Left colon (tissue), 2 donors: ENCODE data around the gene REXO1. TPM values are rescaled to one million over a fixed set of nuclear protein-coding genes. Genes with fewer than 3 reads are reported as not detected.

Experiments
- ATAC-seq: fragments of 200-7000 bp; cut with Tn5 transposase; one replicate; pipeline ENCODE4 v1.9.1; 2020; ENCODE audit warnings: mild to moderate bottlenecking, moderate library complexity
- DNase-seq, 2 donors: peaks; one replicate each; pipeline ENCODE4 v3.0.0-alpha.2; 2020
- intact Hi-C, 2 donors: fragments of 100-400 bp; cut with DNase I in 1 of 2; cut with micrococcal nuclease in 1 of 2; formaldehyde crosslinking; loops; one replicate each; pipeline versions ENCODE4 v1.11.2 to v1.14.0; 2022; cut with DNase I, micrococcal nuclease
- total RNA-seq, 2 donors: library from RNA; stranded (reverse); fragmentation: NEBNext Ultra II Directional; extraction: Animal tissue kit (Norgen Biotek cat#: 25700); gene quantifications; one replicate each; pipeline ENCODE4 v1.2.1, GENCODE V29; 2021
- donor health status: DM: no; HTN: no; CAD: no.
- donor health status: DM: yes; HTN: yes; CAD: no.

Gene REXO1
- total RNA-seq, 2 donors from 2014 or later: 41.9 to 43.0 TPM

DNA sequence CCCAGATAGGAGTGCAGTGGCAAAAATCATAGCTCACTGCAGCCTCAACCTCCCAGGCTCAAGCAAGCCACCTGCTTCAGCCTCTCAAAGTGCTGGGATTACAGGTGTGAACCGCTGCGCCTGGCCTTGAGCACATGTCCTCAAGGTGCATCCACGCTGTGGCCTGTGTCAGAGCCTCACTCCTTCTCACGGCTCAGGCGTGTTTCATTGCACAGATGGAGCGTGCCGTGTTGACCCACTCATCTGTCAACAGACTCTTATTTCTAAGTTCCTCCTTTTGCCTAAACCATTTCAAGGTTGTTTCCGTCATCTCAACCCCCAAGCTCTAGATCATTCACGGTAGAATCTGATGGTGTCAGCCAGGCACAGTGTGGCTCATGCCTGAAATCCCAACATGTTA lies 64.4 kb downstream of the REXO1 start:
- intact Hi-C loops: no loop called here
- ATAC-seq: no peak
- DNase-seq: no peak

DNA sequence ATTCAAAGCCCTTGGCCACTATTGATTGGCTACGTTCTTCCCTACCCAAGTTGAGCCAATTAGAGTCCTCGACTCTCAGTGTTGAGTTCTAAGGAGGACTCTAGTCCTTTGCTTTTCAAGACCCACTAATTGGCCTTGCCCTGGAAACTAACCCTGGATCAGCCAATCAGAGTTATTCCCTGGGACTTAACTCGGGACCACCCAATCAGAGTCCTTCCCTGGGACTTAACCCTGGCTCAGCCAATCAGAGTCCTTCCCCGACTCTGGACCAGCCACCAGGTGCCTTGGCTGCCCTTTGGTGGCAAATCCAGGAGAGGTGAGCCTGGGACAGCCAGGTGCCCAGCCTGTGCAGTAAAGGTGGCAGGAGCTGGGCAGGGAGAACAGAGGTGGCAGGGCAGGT lies 64.9 kb downstream of the REXO1 start:
- DNase-seq (no peak), ATAC-seq (no peak)
- intact Hi-C loops: no loop called here

GRCh38 chr19:1782521-1782920 lies 65.8 kb downstream of the REXO1 start:
- ATAC-seq (no peak), DNase-seq (no peak)
- intact Hi-C loops: no loop called here

- ATAC-seq: no peak
- intact Hi-C loops: no loop called here
- no peak for DNase-seq
These were observed 67.9 kb downstream of the REXO1 start for GRCh38 chr19:1780272-1780958.

GRCh38 chr19:1779574-1779973 lies 68.7 kb downstream of the REXO1 start:
- intact Hi-C loops: no loop called here
- DNase-seq: no peak
- no peak for ATAC-seq

DNA sequence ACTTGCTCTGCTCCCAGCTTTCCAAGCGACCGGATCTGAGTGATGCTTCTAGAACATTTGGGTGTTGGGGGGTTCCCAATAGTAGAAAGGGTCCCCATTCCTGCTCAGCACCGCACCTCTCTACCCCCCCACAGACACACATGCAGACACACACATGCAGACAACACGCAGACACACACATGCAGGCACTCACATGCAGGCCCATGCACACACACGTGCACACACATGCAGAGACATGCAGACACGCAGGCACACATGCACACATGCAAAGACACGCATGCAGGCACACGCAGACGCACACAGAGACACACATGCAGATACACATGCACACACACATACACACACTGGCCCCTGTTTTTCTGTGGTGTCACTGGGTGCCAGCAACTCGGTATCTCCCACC lies 71.1 kb downstream of the REXO1 start:
- no peak for ATAC-seq
- DNase-seq: no peak
- intact Hi-C loops: no loop called here

- DNase-seq (no peak), ATAC-seq (no peak)
- intact Hi-C loops: no loop called here
These were observed 71.6 kb downstream of the REXO1 start for GRCh38 chr19:1776606-1777147.

DNA sequence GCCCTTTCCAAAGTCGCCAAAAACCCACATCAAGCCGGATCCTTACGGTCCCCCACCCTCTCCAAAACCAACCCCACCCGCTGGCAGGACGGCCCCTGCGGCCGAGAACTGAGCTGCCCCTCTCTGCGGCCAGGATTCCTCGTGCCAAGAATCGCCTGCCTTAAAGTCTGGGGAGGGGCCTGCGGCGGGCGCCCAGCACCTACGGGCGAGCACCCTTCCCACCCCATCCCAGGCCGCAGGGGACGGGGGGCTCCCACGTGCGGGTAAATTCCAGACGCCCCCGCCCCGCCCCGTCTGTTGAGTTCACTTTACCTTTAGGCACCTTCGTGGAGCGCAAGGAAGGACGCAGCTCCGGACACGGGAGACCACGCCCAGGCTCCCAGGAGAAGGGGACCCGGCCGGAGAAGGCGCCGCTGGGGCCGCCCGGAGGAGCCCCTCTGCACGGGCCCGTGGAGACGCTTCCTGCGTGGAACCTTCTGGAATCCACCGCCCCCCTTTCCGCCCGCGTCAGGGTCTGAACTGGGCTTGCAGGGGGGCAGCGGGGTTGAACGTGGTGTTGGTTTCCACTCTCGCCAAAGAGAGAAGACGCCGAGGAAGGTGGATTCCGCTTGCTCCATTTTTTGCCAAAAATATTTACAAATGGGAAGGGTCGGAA lies 72.2 kb downstream of the REXO1 start:
- DNase-seq (no peak), ATAC-seq (no peak)
- intact Hi-C loops: no loop called here

DNA sequence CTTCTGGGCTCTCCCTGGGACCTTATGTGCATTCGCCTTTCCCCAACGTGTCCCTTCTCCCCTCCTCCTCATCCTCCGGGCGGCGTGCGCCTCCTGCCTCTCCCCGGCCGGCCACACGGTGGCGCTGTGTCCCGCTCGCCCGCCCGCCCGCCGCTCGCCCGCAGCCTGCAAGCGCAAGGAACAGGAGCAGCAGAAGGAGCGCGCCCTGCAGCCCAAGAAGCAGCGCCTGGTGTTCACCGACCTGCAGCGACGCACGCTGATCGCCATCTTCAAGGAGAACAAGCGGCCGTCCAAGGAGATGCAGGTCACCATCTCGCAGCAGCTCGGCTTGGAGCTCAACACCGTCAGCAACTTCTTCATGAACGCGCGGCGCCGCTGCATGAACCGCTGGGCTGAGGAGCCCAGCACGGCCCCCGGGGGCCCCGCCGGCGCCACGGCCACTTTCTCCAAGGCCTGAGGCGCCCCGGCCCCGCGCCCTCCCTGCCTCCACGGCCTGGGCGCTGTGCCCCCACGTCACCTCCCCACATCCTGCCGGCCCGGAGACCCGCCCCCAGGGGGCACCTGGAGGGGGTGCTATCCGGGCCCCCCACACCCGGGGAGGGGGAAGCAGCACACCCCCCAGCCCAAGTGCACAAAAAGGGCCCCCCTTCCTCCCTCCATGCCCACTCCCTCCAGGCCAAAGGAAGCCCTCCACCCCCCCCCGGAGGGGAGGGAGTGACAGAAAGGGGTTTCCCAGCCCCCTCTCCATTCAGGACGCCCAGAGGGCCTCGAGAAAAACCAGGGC lies 73.1 kb downstream of the REXO1 start:
- ATAC-seq: no peak

DNA sequence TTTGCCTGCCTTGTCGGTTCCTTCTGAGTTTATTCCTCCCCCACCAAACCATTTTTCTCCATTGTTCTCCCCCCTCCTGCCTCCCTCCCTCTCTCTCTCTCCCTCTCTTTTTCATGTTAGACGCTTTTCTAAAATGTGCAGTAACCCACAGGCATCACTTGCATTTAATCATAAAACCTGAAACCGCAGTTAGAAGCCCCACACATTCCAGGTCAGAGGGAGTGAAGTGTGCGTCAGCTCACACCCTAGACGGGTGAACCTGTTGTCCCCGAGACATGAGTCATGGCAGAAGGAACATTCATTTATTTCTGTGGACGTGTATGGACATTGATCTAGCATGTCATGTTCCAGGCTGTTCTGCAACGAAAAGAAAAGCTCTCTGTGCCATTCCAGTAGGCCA lies 75.1 kb downstream of the REXO1 start:
- ATAC-seq (peak; percentile 31), DNase-seq (no peak)
- intact Hi-C loops: no loop called here

More for the DNA sequence above, 73.1 kb downstream of the REXO1 start:
- no peak for DNase-seq
- intact Hi-C loops: no loop called here

GRCh38 chr19:1770866-1771576 lies 77.3 kb downstream of the REXO1 start:
- ATAC-seq (no peak), DNase-seq (no peak)
- intact Hi-C loops: no loop called here

DNA sequence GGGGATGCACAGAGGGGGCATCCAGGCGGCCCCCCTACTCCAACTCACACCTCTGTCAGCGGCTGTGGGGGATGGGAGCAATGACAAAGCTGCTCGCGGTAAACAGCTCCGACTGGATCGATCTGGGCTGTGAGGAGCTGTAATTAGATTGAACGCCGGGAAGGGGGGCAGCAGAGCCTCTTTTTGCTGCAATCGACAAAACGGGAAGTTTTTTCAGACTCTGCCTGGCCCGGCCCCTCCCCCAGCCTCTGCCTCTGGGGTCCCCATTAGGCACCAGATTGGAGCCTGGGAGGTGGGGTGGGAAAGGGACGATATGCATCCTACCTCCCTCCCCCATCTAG lies 78.7 kb downstream of the REXO1 start:
- intact Hi-C loops: loop anchor here (10.0 kb wide), 2 partner anchors 95 to 225 kb away; no protein-coding TSS in a partner anchor
- no peak for DNase-seq
- ATAC-seq: no peak

- intact Hi-C loops: loop anchor here (10.0 kb wide), 2 partner anchors 94 to 224 kb away; no protein-coding TSS in a partner anchor
- DNase-seq (no peak), ATAC-seq (no peak)
These were observed 79.2 kb downstream of the REXO1 start for GRCh38 chr19:1768918-1769644.

- DNase-seq (peak in 1 of 2 donors; percentile 22), ATAC-seq (no peak)
- intact Hi-C loops: loop anchor here (10.0 kb wide), 2 partner anchors 93 to 223 kb away; no protein-coding TSS in a partner anchor
These were observed 80.0 kb downstream of the REXO1 start for GRCh38 chr19:1768248-1768647.

- DNase-seq: peak in 1 of 2 donors; percentile 45
- intact Hi-C loops: loop anchor here (10.0 kb wide), 2 partner anchors 93 to 223 kb away; no protein-coding TSS in a partner anchor
These were observed 80.8 kb downstream of the REXO1 start for GRCh38 chr19:1767464-1767933.

GRCh38 chr19:1766800-1767352 lies 81.4 kb downstream of the REXO1 start:
- intact Hi-C loops: loop anchor here (10.0 kb wide), 2 partner anchors 92 to 222 kb away; no protein-coding TSS in a partner anchor
- DNase-seq: no peak
- ATAC-seq: no peak

More at GRCh38 chr19:1767464-1767933, 80.8 kb downstream of the REXO1 start:
- peak; percentile 67 for ATAC-seq

DNA sequence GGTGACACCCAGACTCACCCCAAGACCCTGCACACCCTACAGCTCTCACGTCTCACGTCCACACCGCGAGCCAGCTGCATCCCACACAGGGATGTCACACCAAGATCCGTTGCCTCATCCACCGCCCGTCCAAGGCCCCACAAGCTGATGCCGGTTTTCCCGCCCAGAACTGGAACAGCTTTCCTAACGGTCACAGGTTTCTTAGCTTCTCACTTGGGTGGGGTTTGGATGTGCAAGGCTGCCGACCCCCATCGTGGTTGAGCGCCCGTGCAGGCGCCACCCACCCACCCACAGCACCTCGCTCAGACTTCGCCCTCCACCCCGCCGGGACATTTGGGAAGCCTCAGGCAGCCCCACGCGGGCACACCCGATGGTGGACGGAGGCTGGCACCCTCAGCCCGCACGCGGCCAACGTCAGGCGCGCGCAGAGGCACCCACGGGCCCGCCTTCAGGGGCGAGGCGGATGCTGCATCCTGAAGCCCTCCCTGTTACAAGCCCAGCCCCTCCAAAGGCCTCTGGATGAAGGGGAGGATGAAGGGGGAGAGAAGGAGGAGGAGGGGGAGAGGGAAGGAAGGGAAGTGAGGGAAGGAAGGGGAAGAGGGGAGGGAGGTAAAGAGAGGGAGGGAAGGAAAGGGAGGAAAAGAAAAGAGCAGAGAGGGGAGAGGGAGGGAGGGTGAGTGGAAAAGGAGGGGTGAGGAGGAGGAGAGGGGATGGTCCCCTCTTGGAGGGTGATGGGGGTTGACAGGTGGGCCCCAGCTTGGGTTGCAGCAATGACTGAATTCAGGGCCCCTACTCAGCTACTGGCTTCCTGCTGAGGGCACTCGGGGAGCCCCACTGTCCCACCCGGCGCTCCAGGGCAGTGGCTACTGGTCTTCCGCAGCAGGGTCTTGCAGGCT lies 82.1 kb downstream of the REXO1 start:
- intact Hi-C loops: loop anchor here (10.0 kb wide), 2 partner anchors 91 to 221 kb away; no protein-coding TSS in a partner anchor
- no peak for ATAC-seq

More for the DNA sequence above, 82.1 kb downstream of the REXO1 start:
- DNase-seq: no peak
